ENCODE data around the gene DCAF8L2. TPM values are rescaled to one million over a fixed set of nuclear protein-coding genes. Genes with fewer than 3 reads are reported as not detected.

Gene DCAF8L2
- total RNA-seq, 1 experiment from 2014 or later, result 7.7 TPM

DNA sequence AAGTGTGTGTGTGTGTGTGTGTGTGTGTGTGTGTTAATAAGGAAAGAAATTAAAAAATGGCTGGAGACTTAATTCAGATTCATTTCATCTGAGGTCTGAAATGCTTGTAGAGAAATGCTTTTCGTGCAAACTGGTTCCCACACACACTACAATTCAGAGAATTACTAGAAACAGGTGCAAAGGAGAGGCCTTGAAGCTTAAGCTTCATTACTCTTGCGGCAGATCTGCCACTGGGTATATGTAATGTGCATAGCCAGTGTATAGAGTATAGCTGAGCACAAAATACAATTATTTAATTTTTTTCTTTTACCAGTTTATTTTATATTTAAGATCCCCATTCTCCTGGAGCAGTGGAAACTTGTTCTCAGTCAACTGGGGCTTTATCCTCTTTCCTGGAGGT lies 185.8 kb downstream of the DCAF8L2 start:
- Histone ChIP-seq H3F3A (ENCODE audit: insufficient read depth, low read depth) (no peaks in the 10 kb centered on the region), H3K27me3 (ENCODE audit: insufficient read depth, low read depth) (no peaks in the 10 kb centered on the region), H4K20me1 (ENCODE audit: insufficient read depth) (no peaks in the 10 kb centered on the region), H3K27ac (no peak overlapping the region), H2AFZ (no peak overlapping the region), H3K9me3 (ENCODE audit: insufficient read depth, low read depth) (no peaks in the 10 kb centered on the region), H3K36me3 (ENCODE audit: low read depth) (no peaks in the 10 kb centered on the region), H3K9me2 (ENCODE audit: insufficient read depth) (no peaks in the 10 kb centered on the region), H3K79me2 (ENCODE audit: low read depth) (no peaks in the 10 kb centered on the region), H3K4me2 (no peak overlapping the region), H3K4me3 (no peak overlapping the region), H3K4me1 (replicated peaks; ENCODE audit: insufficient read depth) (no peaks in the 10 kb centered on the region)
- intact Hi-C loops (cut with micrococcal nuclease; ENCODE audit: unreplicated experiment), result no loop called here
- no peak for TF ChIP-seq EZH2 (IDR thresholded peaks at IDR 0.05; ENCODE audit: low read depth)
- TF ChIP-seq, protein P1, sequence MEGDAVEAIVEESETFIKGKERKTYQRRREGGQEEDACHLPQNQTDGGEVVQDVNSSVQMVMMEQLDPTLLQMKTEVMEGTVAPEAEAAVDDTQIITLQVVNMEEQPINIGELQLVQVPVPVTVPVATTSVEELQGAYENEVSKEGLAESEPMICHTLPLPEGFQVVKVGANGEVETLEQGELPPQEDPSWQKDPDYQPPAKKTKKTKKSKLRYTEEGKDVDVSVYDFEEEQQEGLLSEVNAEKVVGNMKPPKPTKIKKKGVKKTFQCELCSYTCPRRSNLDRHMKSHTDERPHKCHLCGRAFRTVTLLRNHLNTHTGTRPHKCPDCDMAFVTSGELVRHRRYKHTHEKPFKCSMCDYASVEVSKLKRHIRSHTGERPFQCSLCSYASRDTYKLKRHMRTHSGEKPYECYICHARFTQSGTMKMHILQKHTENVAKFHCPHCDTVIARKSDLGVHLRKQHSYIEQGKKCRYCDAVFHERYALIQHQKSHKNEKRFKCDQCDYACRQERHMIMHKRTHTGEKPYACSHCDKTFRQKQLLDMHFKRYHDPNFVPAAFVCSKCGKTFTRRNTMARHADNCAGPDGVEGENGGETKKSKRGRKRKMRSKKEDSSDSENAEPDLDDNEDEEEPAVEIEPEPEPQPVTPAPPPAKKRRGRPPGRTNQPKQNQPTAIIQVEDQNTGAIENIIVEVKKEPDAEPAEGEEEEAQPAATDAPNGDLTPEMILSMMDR (conservative IDR thresholded peaks at IDR 0.05), result no peak
- POLR2A ChIA-PET (ENCODE audit: unreplicated experiment), result no interaction called here
- DNase-seq, result no peak
- BruUV-seq (replicated peaks), result no TSS peak
- CTCF ChIA-PET, result no interaction called here

- ChIA-PET POLR2A (ENCODE audit: unreplicated experiment) (no interaction called here), CTCF (no interaction called here)
- Histone ChIP-seq H3K4me3 (no peak overlapping the region), H4K20me1 (ENCODE audit: insufficient read depth) (no peaks in the 10 kb centered on the region), H3K36me3 (ENCODE audit: low read depth) (no peaks in the 10 kb centered on the region), H3K9me2 (ENCODE audit: insufficient read depth) (no peaks in the 10 kb centered on the region), H3K4me2 (no peak overlapping the region), H2AFZ (no peak overlapping the region), H3K79me2 (ENCODE audit: low read depth) (no peaks in the 10 kb centered on the region), H3F3A (ENCODE audit: insufficient read depth, low read depth) (no peaks in the 10 kb centered on the region), H3K4me1 (replicated peaks; ENCODE audit: insufficient read depth) (no peaks in the 10 kb centered on the region), H3K27me3 (ENCODE audit: insufficient read depth, low read depth) (no peaks in the 10 kb centered on the region), H3K9me3 (ENCODE audit: insufficient read depth, low read depth) (no peaks in the 10 kb centered on the region), H3K27ac (no peak overlapping the region)
- no TSS peak for BruUV-seq (replicated peaks)
- TF ChIP-seq EZH2 (IDR thresholded peaks at IDR 0.05; ENCODE audit: low read depth), result no peak
- TF ChIP-seq, protein P1 (conservative IDR thresholded peaks at IDR 0.05), result no peak
- intact Hi-C loops (cut with micrococcal nuclease; ENCODE audit: unreplicated experiment), result no loop called here
- no peak for DNase-seq
Measured at GRCh38 chrX:27796640-27797257, 206.6 kb downstream of the DCAF8L2 start.

GRCh38 chrX:27797575-27797974 lies 207.4 kb downstream of the DCAF8L2 start:
- intact Hi-C loops (cut with micrococcal nuclease; ENCODE audit: unreplicated experiment), result no loop called here
- POLR2A ChIA-PET (ENCODE audit: unreplicated experiment), result no interaction called here
- Histone ChIP-seq H3K4me3 (no peak overlapping the region), H3F3A (ENCODE audit: insufficient read depth, low read depth) (no peaks in the 10 kb centered on the region), H3K9me2 (ENCODE audit: insufficient read depth) (no peaks in the 10 kb centered on the region), H3K79me2 (ENCODE audit: low read depth) (no peaks in the 10 kb centered on the region), H4K20me1 (ENCODE audit: insufficient read depth) (no peaks in the 10 kb centered on the region), H3K9me3 (ENCODE audit: insufficient read depth, low read depth) (no peaks in the 10 kb centered on the region), H3K36me3 (ENCODE audit: low read depth) (no peaks in the 10 kb centered on the region), H3K4me2 (no peak overlapping the region), H3K27me3 (ENCODE audit: insufficient read depth, low read depth) (no peaks in the 10 kb centered on the region), H2AFZ (no peak overlapping the region), H3K4me1 (replicated peaks; ENCODE audit: insufficient read depth) (no peaks in the 10 kb centered on the region), H3K27ac (no peak overlapping the region)
- no peak for DNase-seq
- CTCF ChIA-PET, result no interaction called here
- no TSS peak for BruUV-seq (replicated peaks)
- no peak for TF ChIP-seq EZH2 (IDR thresholded peaks at IDR 0.05; ENCODE audit: low read depth)
- TF ChIP-seq, protein P1 (conservative IDR thresholded peaks at IDR 0.05), result no peak

Other genes with a start within 250 kb of the DCAF8L2 start
- 1.2 and 1.5 TPM in 2 replicates for gene PPP4R3C, start 127.0 kb upstream of the DCAF8L2 start, total RNA-seq (2021)
- gene MAGEB10, start 217.6 kb downstream of the DCAF8L2 start, total RNA-seq (2021), result not detected in 2 replicates

Measured in PC-9 (cell line).